Subcutaneous adipose tissue (tissue), 4 donors: ENCODE data around the gene EME1. TPM values are rescaled to one million over a fixed set of nuclear protein-coding genes. Genes with fewer than 3 reads are reported as not detected.

Source experiments
- CTCF ChIP-seq: fragments of 450-650 bp; IDR thresholded peaks from one replicate; pipeline ENCODE4 v1.5.1; 2016; ENCODE audit warnings: low read depth, mild to moderate bottlenecking, control low read depth, antibody characterized with exemption, moderate library complexity
- small RNA-seq: library from RNA; depleted of rRNA; stranded (forward); fragments of <200 nt; gene quantifications from one replicate; pipeline ENCODE3, GENCODE V24; 2016
- total RNA-seq, 4 donors: library from RNA; depleted of rRNA; stranded (reverse); fragments of >200 nt; gene quantifications; one replicate each; pipeline ENCODE4 v1.1.0, GENCODE V29; 2016

Gene EME1
- total RNA-seq, 4 donors from 2014 or later = 0.88 to 1.3 (median 1.2) TPM; not detected in 1

- TF ChIP-seq CTCF = no peak
These were observed 56.8 kb downstream of the EME1 start for GRCh38 chr17:50429793-50430192.

Small RNAs within 50 kb of the gene (small RNA-seq; reads per million reads assigned to genes)
- 0.49 reads per million for gene RF00019

Other genes with a start within 250 kb of the EME1 start
- gene SAMD14, start 243.1 kb upstream of the EME1 start, total RNA-seq = under 1 TPM in 3 of 4 donors, not detected in 1; 0.33 to 0.38 (median 0.34) TPM
- 10 to 100 TPM; 14.0 to 29.2 (median 20.0) TPM for gene PPP1R9B, start 222.6 kb upstream of the EME1 start, total RNA-seq
- gene SGCA, start 207.2 kb upstream of the EME1 start, total RNA-seq = 1 to 10 TPM in 1 of 4 donors, not detected in 3; 4.4 TPM
- 100 to 1,000 TPM in 1 of 4 donors, 10 to 100 TPM in 3; 14.3 to 109 (median 36.6) TPM for gene COL1A1, start 171.6 kb upstream of the EME1 start, total RNA-seq
- gene TMEM92, start 98.8 kb upstream of the EME1 start, total RNA-seq = not detected
- 10 to 100 TPM in 3 of 4 donors, 1 to 10 TPM in 1; 7.2 to 28.8 (median 12.5) TPM for gene XYLT2, start 27.1 kb upstream of the EME1 start, total RNA-seq
- 10 to 100 TPM; 42.2 to 88.7 (median 48.1) TPM for gene MRPL27, start within 50 bp of the EME1 start, total RNA-seq
- 10 to 100 TPM; 36.5 to 91.5 (median 38.2) TPM for gene LRRC59, start 24.3 kb downstream of the EME1 start, total RNA-seq
- 10 to 100 TPM; 31.3 to 63.1 (median 42.2) TPM for gene ACSF2, start 53.0 kb downstream of the EME1 start, total RNA-seq
- not detected for gene CHAD, start 95.7 kb downstream of the EME1 start, total RNA-seq
- gene RSAD1, start 105.6 kb downstream of the EME1 start, total RNA-seq = 10 to 100 TPM; 19.9 to 29.9 (median 28.6) TPM
- 1 to 10 TPM in 2 of 4 donors, not detected in 2; 1.3 to 1.8 TPM for gene MYCBPAP, start 135.2 kb downstream of the EME1 start, total RNA-seq
- gene EPN3, start 159.5 kb downstream of the EME1 start, total RNA-seq = not detected
- gene SPATA20, start 173.9 kb downstream of the EME1 start, total RNA-seq = 10 to 100 TPM; 24.5 to 64.0 (median 48.9) TPM
- under 1 TPM in 2 of 4 donors, not detected in 2; 0.17 to 0.44 TPM for gene CACNA1G, start 187.5 kb downstream of the EME1 start, total RNA-seq